Keratinocyte (primary cell): ENCODE results near the gene CACNG5.
"Not testable (repeated sequence)": the region's sequence is repeated elsewhere in the genome, so short reads cannot be mapped to it uniquely, and the experiment has no call there.

Experiments
- CTCF ChIP-seq, 3 experiments: IDR thresholded peaks in 1 of 3; conservative IDR thresholded peaks in 1 of 3; optimal IDR thresholded peaks in 1 of 3; 2 replicates in 2 of 3; 3 replicates in 1 of 3; pipeline versions ENCODE3 to v1.5.1; 2011; ENCODE audit warnings: low read length in 3 of 3, mild to moderate bottlenecking in 3 of 3, moderate library complexity in 2 of 3, control low read depth in 1 of 3, inconsistent platforms in 1 of 3; ENCODE audit not compliant: insufficient read depth in 2 of 3; ENCODE audit errors: extremely low read depth in 1 of 3
- EZH2 ChIP-seq: IDR thresholded peaks from one replicate; pipeline ENCODE4 v1.6.1; 2012; ENCODE audit warnings: inconsistent platforms, mild to moderate bottlenecking, low read length, moderate library complexity

- TF ChIP-seq CTCF (optimal IDR thresholded peaks at IDR 0.05 in 1 of 3, IDR thresholded peaks at IDR 0.05 in 1 of 3, conservative IDR thresholded peaks at IDR 0.05 in 1 of 3; ENCODE audit: extremely low read depth in 1 of 3, insufficient read depth in 2 of 3, low read length in 3 of 3); EZH2: not testable (repeated sequence)
Observed at GRCh38 chr17:66903296-66903695, 68.4 kb downstream of the CACNG5 start.
